Erythroblast (primary cell): ENCODE results near the gene ADAR.

ENCODE experiments used
- DNase-seq, 2 experiments: peaks; one replicate each; lab custom pipeline; 2025; lab: John Stamatoyannopoulos, UW
- GATA1 ChIP-seq: IDR thresholded peaks from 2 replicates; pipeline ENCODE4 v1.6.1; 2011; ENCODE audit warnings: low read depth, mild to moderate bottlenecking, control low read depth, low read length, moderate library complexity
- POLR2A ChIP-seq: IDR thresholded peaks from 2 replicates; pipeline ENCODE4 v1.6.1; 2011; ENCODE audit warnings: mild to moderate bottlenecking, low read length

Gene ADAR

GRCh38 chr1:154623358-154623757 is 15.4 kb upstream of the ADAR start:
- TF ChIP-seq POLR2A = no peak
- no peak for TF ChIP-seq GATA1
- no peak for DNase-seq

- no peak for TF ChIP-seq GATA1
- TF ChIP-seq POLR2A = no peak
- DNase-seq = no peak
These were observed 14.6 kb upstream of the ADAR start for GRCh38 chr1:154622503-154623039.

DNA sequence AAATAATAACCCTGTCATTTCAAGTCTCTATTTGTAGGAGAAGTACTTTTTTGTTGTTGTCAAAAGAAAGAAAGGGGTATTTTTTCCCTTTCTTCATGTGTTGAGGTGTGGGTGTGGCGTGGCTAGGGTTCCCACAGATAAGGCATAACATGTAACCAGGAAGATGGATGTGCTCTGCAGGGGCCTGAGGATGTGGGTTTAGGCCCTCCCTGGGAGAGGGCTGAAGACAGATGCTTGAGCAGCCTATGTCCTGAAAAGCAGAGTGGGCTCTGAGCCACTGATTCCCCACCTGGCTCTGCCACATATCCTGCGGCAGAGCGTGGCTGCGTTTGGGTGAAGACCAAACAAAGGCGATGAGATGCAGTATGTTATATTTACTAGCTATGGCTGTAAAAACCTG is 13.9 kb upstream of the ADAR start:
- no peak for DNase-seq
- TF ChIP-seq POLR2A = no peak
- no peak for TF ChIP-seq GATA1

- DNase-seq = no peak
- no peak for TF ChIP-seq GATA1
- no peak for TF ChIP-seq POLR2A
These were observed 12.8 kb upstream of the ADAR start for GRCh38 chr1:154620751-154621150.

DNA sequence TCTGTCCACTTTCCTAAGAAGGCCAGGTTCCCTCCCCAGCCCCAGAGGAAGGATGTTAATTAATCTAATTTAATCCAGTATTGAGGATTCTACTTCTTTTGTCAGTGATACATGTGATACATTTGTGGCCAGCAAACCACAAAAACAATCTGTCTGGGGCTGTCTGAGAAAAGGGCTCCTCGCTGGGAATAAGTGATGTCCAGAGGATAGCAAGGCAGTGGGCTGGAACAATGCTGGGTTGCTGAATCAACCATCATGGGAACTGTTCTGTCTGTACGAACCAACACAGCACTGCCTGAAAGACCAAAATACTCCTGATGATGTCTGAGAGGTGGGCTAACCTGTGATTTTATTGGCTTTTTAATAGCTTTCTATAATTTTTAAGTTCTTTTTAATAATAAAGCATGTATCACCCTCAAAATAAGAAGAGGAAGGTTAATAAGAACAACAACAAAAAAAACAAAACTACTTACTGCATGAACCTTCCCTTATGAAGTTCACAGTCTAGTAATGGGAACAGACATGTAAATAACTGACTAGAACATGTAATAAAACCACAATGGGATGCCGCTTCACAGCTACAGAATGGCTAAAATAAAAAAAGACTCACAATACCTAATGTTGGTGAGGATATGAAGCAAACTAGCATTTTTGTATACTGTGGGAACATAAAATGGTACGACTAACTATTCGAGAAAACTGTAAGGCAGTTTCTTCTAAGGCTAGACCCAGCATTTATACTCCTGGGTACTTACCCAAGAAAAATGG is 11.4 kb upstream of the ADAR start:
- no peak for TF ChIP-seq GATA1
- no peak for TF ChIP-seq POLR2A
- DNase-seq = no peak

- TF ChIP-seq POLR2A = no peak
- no peak for TF ChIP-seq GATA1
These were observed 8.8 kb upstream of the ADAR start for GRCh38 chr1:154616659-154617345.

GRCh38 chr1:154615411-154615810 is 7.4 kb upstream of the ADAR start:
- TF ChIP-seq POLR2A = no peak
- TF ChIP-seq GATA1 = no peak
- DNase-seq = no peak

More at GRCh38 chr1:154616659-154617345, 8.8 kb upstream of the ADAR start:
- DNase-seq = peak in 1 of 2 experiments; percentile 62

DNA sequence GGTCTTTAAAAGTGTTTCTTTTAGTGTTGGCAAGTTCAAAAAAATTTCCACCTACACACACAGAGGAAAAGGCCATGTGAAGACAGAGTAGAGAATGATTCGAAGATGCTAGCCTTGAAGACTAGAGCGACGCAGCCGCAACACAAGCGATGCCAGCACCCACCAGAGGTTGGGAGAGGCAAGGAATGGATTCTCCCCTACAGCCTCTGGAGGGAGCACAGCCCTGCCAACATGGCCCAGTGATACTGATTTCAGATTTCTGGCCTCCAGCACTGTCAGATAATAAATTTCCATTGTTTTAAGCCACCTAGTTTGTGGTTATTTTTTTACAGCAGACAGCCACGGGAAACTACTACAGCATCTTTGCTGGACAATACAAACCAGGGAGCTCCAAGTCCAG is 6.9 kb upstream of the ADAR start:
- DNase-seq = no peak
- TF ChIP-seq GATA1 (no peak), POLR2A (no peak)

DNA sequence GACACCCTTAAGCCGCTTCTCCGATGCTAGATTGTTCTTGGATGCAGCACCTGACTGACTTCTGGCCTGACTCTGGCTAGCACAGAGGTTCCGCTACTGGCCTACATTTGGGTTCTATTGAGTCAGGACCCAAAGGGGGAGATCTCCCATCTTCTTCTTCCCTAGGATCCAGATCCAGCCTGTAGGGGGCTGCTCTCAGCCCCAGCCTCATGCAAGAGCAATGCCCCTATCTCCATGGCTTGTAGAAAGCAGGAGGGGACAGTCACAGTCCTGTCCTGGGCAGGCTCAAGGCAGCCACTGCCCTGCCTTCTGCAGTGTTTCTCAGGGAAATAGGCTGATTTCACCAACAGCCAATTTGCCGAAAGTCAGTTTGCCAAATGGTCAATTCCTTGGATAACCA is 6.3 kb upstream of the ADAR start:
- DNase-seq = no peak
- TF ChIP-seq GATA1 = no peak
- TF ChIP-seq POLR2A = no peak

DNA sequence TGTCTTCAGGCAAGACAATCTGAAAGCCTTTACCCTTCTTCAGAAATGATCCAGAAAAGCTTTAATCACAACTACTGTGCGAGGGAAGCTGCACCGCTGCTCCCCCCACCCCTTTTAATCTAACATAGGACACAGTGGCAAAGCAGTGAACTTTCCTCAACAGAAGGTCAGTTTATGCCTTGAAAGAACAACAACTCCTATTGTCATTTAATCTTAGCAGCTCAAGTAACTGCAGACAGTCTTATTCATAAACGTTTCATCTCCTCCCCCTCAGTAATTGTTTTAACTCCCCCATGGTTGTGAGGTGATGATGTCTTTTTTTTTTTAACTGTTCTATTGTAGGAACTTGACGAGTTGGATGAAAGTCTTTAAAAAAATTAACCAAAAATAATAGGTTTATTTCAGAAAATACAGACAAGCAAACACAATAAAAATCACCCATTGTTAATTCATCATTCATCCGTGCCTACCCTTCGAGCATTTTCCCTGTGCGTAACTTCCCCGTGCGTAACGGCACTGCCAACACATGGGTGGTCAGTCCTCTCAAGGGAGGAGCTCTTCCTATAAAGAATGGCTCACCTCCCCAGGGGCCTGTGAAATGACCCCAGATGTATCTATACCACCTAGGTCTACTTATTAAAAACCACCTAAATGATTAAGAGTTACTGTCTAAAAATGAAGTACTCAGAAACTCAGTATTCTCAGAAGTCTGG is 3.3 kb upstream of the ADAR start:
- TF ChIP-seq POLR2A (no peak), GATA1 (no peak)
- DNase-seq = no peak

DNA sequence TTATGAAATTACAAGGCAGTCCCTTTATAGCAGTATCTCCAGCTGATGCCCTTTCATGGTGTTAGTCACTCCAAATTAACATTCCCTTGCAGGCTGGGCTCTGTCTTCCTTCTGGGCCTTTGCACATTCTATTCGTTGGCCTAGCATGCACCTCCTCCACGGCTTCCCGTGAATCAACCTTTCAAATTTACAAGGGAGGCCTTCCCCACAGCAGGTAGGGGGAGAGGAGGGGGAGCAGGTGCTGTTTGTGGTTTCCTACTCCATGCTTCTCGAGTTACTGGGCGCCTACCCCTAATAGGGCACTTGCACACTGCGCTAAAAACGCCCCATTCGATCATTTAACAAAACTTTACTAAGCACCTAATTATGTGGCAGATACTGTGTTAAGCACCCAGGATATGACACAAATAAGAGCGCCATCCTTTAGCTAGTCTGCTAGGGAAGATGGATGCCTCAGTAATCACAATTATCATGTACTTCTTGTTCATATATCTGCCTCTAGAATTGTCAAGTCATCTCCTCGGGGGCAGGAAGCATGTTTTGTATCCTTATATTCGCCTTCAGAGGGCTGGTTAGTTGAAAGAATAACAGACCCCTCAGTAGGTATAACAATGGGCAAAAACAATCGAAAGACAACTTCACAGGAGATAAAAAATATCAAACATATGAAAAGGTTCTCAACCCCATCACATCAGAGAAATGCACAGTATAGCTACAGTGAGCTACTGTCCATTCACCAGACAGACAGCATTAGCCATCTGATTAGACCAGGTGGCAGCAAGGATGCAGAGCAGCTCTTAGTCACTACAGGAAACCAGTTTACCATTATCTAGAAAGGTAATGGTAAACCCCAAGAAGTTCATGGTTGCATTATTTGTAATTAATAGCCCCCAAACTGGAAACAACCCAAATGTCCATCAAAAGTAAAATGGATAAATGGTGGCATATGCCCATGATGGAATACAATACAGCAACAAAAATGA is 1.7 kb upstream of the ADAR start:
- TF ChIP-seq POLR2A (no peak), GATA1 (no peak)
- peak in 1 of 2 experiments; percentile 40 for DNase-seq

- TF ChIP-seq POLR2A (no peak), GATA1 (no peak)
- DNase-seq = peak; percentile 52 to 65
These were observed 648 bp upstream of the ADAR start for GRCh38 chr1:154608397-154609270.
